ENCODE measurements around the gene LANCL3.

GRCh38 chrX:37676811-37677210 lies 105.3 kb downstream of the LANCL3 start:
- TF ChIP-seq, protein P1, sequence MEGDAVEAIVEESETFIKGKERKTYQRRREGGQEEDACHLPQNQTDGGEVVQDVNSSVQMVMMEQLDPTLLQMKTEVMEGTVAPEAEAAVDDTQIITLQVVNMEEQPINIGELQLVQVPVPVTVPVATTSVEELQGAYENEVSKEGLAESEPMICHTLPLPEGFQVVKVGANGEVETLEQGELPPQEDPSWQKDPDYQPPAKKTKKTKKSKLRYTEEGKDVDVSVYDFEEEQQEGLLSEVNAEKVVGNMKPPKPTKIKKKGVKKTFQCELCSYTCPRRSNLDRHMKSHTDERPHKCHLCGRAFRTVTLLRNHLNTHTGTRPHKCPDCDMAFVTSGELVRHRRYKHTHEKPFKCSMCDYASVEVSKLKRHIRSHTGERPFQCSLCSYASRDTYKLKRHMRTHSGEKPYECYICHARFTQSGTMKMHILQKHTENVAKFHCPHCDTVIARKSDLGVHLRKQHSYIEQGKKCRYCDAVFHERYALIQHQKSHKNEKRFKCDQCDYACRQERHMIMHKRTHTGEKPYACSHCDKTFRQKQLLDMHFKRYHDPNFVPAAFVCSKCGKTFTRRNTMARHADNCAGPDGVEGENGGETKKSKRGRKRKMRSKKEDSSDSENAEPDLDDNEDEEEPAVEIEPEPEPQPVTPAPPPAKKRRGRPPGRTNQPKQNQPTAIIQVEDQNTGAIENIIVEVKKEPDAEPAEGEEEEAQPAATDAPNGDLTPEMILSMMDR (IDR thresholded peaks at IDR 0.05), result no peak
- TF ChIP-seq POLR2A (IDR thresholded peaks at IDR 0.05), result no peak
